Measurements from ENCODE around the gene FAM169A. TPM values are rescaled to one million over a fixed set of nuclear protein-coding genes. Genes with fewer than 3 reads are reported as not detected.
"Not testable (repeated sequence)": the region's sequence is repeated elsewhere in the genome, so short reads cannot be mapped to it uniquely, and the experiment has no call there.

FAM169A gene
- total RNA-seq, 1 experiment from 2014 or later = 63.1 TPM

- H2BK12ac ChIP-seq (ENCODE audit: insufficient read length, low read depth, low read length); H3K4me2 ChIP-seq (ENCODE audit: insufficient read depth, insufficient read length, low read length); H2AFZ ChIP-seq (ENCODE audit: low read length); H3K4me3 Mint-ChIP-seq; DNase-seq; H2BK120ac ChIP-seq (ENCODE audit: low read depth, low read length, poor library complexity, severe bottlenecking); H4K91ac ChIP-seq (ENCODE audit: insufficient read length, low read depth, low read length); H3K9ac ChIP-seq (ENCODE audit: extremely low read depth, insufficient read length, low read length); H3K4me1 ChIP-seq (ENCODE audit: insufficient read depth, low read length); H3K56ac ChIP-seq (ENCODE audit: insufficient read length, low read depth, low read length); H4K8ac ChIP-seq (replicated peaks; ENCODE audit: insufficient read length, low read depth, low read length); H3K9me3 ChIP-seq (ENCODE audit: control insufficient read depth, low read depth, low read length); H2BK15ac ChIP-seq (ENCODE audit: low read depth, low read length); H3K27me3 ChIP-seq (ENCODE audit: insufficient read depth, low read length); H3K4ac ChIP-seq (ENCODE audit: low read depth, low read length); H3K27ac Mint-ChIP-seq; H3K14ac ChIP-seq (ENCODE audit: insufficient read depth, low read length); H3T11ph ChIP-seq (ENCODE audit: low read length); H3K27me3 Mint-ChIP-seq (ENCODE audit: low read depth); H3K27ac ChIP-seq (ENCODE audit: insufficient read length, low read depth, low read length); H3K18ac ChIP-seq (ENCODE audit: insufficient read length, low read depth, low read length); H2AK5ac ChIP-seq (ENCODE audit: insufficient read length, low read length); H4K5ac ChIP-seq (ENCODE audit: insufficient read length, low read depth, low read length); H3K79me2 ChIP-seq (ENCODE audit: insufficient read depth, low read length); H3K23me2 ChIP-seq (ENCODE audit: insufficient read length, low read depth, low read length, poor library complexity, severe bottlenecking); H2BK5ac ChIP-seq (ENCODE audit: insufficient read length, low read length); H2BK20ac ChIP-seq (ENCODE audit: low read depth, low read length, poor library complexity, severe bottlenecking); H4K20me1 ChIP-seq (ENCODE audit: control insufficient read depth, insufficient read depth, insufficient read length); H3K4me1 Mint-ChIP-seq; H3K79me1 ChIP-seq (ENCODE audit: insufficient read depth, low read depth, low read length, poor library complexity, severe bottlenecking); H3K23ac ChIP-seq (ENCODE audit: insufficient read length, low read depth, low read length): not testable (repeated sequence)
- WGBS (ENCODE audit: extremely low coverage, insufficient read length, low lambda C conversion rate) = no CpG with 5 or more reads among the region's 4 CpGs
- Mint-ChIP-seq H3K36me3 (ENCODE audit: insufficient read depth in 1 of 3, low read depth in 3 of 3) (peaks cover 10 to 15% (median 11%) of the 10 kb centered on the region in 3 experiments; a peak in 6 of 7 replicates), H3K9me3 (peaks cover 20 to 23% of the 10 kb centered on the region in 2 experiments)
These were observed 38.5 kb upstream of the FAM169A start for GRCh38 chr5:74904713-74905112.
